H1 (cell line): ENCODE data around the gene CTSG. TPM values are rescaled to one million over a fixed set of nuclear protein-coding genes. Genes with fewer than 3 reads are reported as not detected.

ENCODE experiments used
- CTCF ChIA-PET: fragments of 300-600 bp; sonication (Branson Sonifier 250); formaldehyde crosslinking; loops from one replicate; lab custom pipeline; 2021; ENCODE audit not compliant: partially characterized antibody; lab: Charles Lee
- POLR2A ChIA-PET: fragments of 300-600 bp; sonication (Branson Sonifier 250); formaldehyde crosslinking; loops from one replicate; lab custom pipeline; 2021; ENCODE audit warnings: inconsistent platforms; ENCODE audit not compliant: partially characterized antibody; lab: Charles Lee
- DNase-seq, 2 experiments: peaks; one replicate each; pipeline versions ENCODE4 v3.0.0 to v3.0.0-alpha.2; 2010 to 2022; ENCODE audit warnings: low spot score in 2 of 2, low read depth in 1 of 2, mixed read lengths in 1 of 2
- FAIRE-seq: peaks from 2 replicates; lab custom pipeline; 2011; peaks lifted over from hg19 to GRCh38; lab: Jason Lieb, UNC
- H2AFZ ChIP-seq: 2 replicates; pipeline ENCODE4 v1.8.1; 2012; ENCODE audit warnings: low read length, inconsistent platforms
- H2AK5ac ChIP-seq: 2 replicates; pipeline ENCODE4 v1.6.1; 2013; ENCODE audit warnings: low read depth, low read length
- H2BK120ac ChIP-seq: replicated peaks from 2 replicates; pipeline ENCODE3; 2013; ENCODE audit warnings: low read depth, low read length, inconsistent platforms
- H2BK12ac ChIP-seq: 2 replicates; pipeline ENCODE4 v1.6.1; 2013; ENCODE audit warnings: low read depth, low read length
- H2BK15ac ChIP-seq: 2 replicates; pipeline ENCODE4 v1.6.1; 2013; ENCODE audit warnings: low read length
- H2BK20ac ChIP-seq: 2 replicates; pipeline ENCODE4 v1.6.1; 2013; ENCODE audit warnings: low read length
- H2BK5ac ChIP-seq: 2 replicates; pipeline ENCODE4 v1.6.1; 2013; ENCODE audit warnings: low read depth, low read length
- H3K14ac ChIP-seq: 2 replicates; pipeline ENCODE4 v1.6.1; 2013; ENCODE audit warnings: inconsistent platforms; ENCODE audit not compliant: insufficient read length
- H3K18ac ChIP-seq: 2 replicates; pipeline ENCODE4 v1.6.1; 2013; ENCODE audit warnings: low read length; ENCODE audit errors: extremely low read depth
- H3K23ac ChIP-seq: 2 replicates; pipeline ENCODE4 v1.6.1; 2013; ENCODE audit warnings: inconsistent platforms; ENCODE audit not compliant: insufficient read length
- H3K23me2 ChIP-seq: 2 replicates; pipeline ENCODE4 v1.6.1; 2013; ENCODE audit warnings: low read depth, low read length
- H3K27ac ChIP-seq: 2 replicates; pipeline ENCODE4 v1.6.1; 2011; ENCODE audit warnings: low read depth, low read length, inconsistent platforms
- H3K27me3 ChIP-seq, 4 experiments: replicated peaks in 1 of 4; 1 replicate in 1 of 4; 2 replicates in 3 of 4; pipeline versions ENCODE4 v1.6.1 to v1.8.1; 2011 to 2013; ENCODE audit warnings: low read length in 3 of 4, mild to moderate bottlenecking in 3 of 4, inconsistent platforms in 2 of 4, mixed read lengths in 2 of 4, moderate library complexity in 1 of 4; ENCODE audit not compliant: control insufficient read depth in 3 of 4, insufficient read depth in 3 of 4; ENCODE audit errors: extremely low read depth in 1 of 4
- H3K36me3 ChIP-seq, 4 experiments: 2 replicates each; pipeline versions ENCODE4 v1.6.1 to v1.8.1; 2011 to 2013; ENCODE audit warnings: mild to moderate bottlenecking in 4 of 4, low read length in 3 of 4, moderate library complexity in 2 of 4, control low read depth in 1 of 4, inconsistent platforms in 1 of 4; ENCODE audit not compliant: insufficient read depth in 4 of 4, control insufficient read depth in 2 of 4
- H3K4ac ChIP-seq: replicated peaks from 2 replicates; pipeline ENCODE3; 2013; ENCODE audit warnings: low read length, low read depth, mixed read lengths, inconsistent platforms; ENCODE audit not compliant: insufficient read length
- H3K4me1 ChIP-seq, 4 experiments: replicated peaks in 1 of 4; 1 replicate in 1 of 4; 2 replicates in 3 of 4; pipeline versions ENCODE4 v1.6.1 to v1.8.1; 2011 to 2013; ENCODE audit warnings: low read length in 3 of 4, inconsistent platforms in 2 of 4, mixed read lengths in 1 of 4; ENCODE audit not compliant: insufficient read depth in 4 of 4, control insufficient read depth in 3 of 4
- H3K4me2 ChIP-seq, 2 experiments: 2 replicates each; pipeline versions ENCODE4 v1.6.1 to v1.8.1; 2011 to 2013; ENCODE audit warnings: low read depth in 2 of 2, low read length in 2 of 2, control low read depth in 1 of 2, inconsistent platforms in 1 of 2, mild to moderate bottlenecking in 1 of 2; ENCODE audit not compliant: insufficient read depth in 1 of 2
- H3K4me3 ChIP-seq, 4 experiments: fragments of 200-600, 300-600 bp in 1 of 4; sonication (generic), shearing (Covaris generic), sonication (Bioruptor Twin) in 1 of 4; 2 replicates each; pipeline versions ENCODE4 v1.5.1 to v1.8.1; 2011 to 2016; ENCODE audit warnings: low read length in 4 of 4, low read depth in 3 of 4, control low read depth in 2 of 4, inconsistent platforms in 2 of 4, mild to moderate bottlenecking in 2 of 4, mixed read lengths in 1 of 4, moderate library complexity in 1 of 4; ENCODE audit not compliant: insufficient read depth in 2 of 4; ENCODE audit errors: extremely low read depth in 1 of 4
- H3K56ac ChIP-seq: replicated peaks from 2 replicates; pipeline ENCODE3; 2013; ENCODE audit warnings: low read depth, mild to moderate bottlenecking, mixed read lengths, low read length, inconsistent platforms; ENCODE audit not compliant: insufficient read length
- H3K79me1 ChIP-seq: 2 replicates; pipeline ENCODE4 v1.6.1; 2013; ENCODE audit warnings: low read depth, low read length, control low read depth
- H3K79me2 ChIP-seq, 2 experiments: 2 replicates each; pipeline versions ENCODE4 v1.6.1 to v1.8.1; 2012 to 2013; ENCODE audit warnings: low read length in 2 of 2, mild to moderate bottlenecking in 2 of 2, inconsistent platforms in 1 of 2; ENCODE audit not compliant: insufficient read depth in 2 of 2, control insufficient read depth in 1 of 2
- H3K9ac ChIP-seq, 4 experiments: replicated peaks in 1 of 4; 1 replicate in 1 of 4; 2 replicates in 3 of 4; pipeline versions ENCODE4 v1.6.1 to v1.8.1; 2011 to 2013; ENCODE audit warnings: low read depth in 3 of 4, low read length in 3 of 4, control low read depth in 2 of 4, mild to moderate bottlenecking in 2 of 4, moderate library complexity in 2 of 4, inconsistent platforms in 1 of 4; ENCODE audit errors: extremely low read depth in 1 of 4
- H3K9me3 ChIP-seq, 2 experiments: 2 replicates each; pipeline versions ENCODE4 v1.6.1 to v1.8.1; 2012 to 2013; ENCODE audit warnings: mild to moderate bottlenecking in 2 of 2, moderate library complexity in 2 of 2, control low read depth in 1 of 2, inconsistent platforms in 1 of 2, low read depth in 1 of 2, low read length in 1 of 2, mixed read lengths in 1 of 2; ENCODE audit not compliant: insufficient read depth in 2 of 2
- H4K20me1 ChIP-seq, 2 experiments: replicated peaks in 1 of 2; 2 replicates each; pipeline versions ENCODE3 to v1.8.1; 2011 to 2013; ENCODE audit warnings: inconsistent platforms in 2 of 2, low read length in 2 of 2, mild to moderate bottlenecking in 1 of 2; ENCODE audit not compliant: insufficient read depth in 2 of 2, control insufficient read depth in 1 of 2
- H4K5ac ChIP-seq: 2 replicates; pipeline ENCODE4 v1.6.1; 2013; ENCODE audit warnings: low read length, low read depth, mixed read lengths, inconsistent platforms; ENCODE audit not compliant: insufficient read length
- H4K8ac ChIP-seq: 2 replicates; pipeline ENCODE4 v1.8.0; 2013; ENCODE audit warnings: mild to moderate bottlenecking, moderate library complexity, low read length, inconsistent platforms; ENCODE audit not compliant: insufficient read depth; ENCODE audit errors: extremely low read depth
- H4K91ac ChIP-seq: replicated peaks from 2 replicates; pipeline ENCODE3; 2013; ENCODE audit warnings: low read length, mixed read lengths, inconsistent platforms; ENCODE audit not compliant: insufficient read length
- WGBS, 2 experiments: shearing (Covaris generic) in 1 of 2; methylation state at CpG; one replicate each; pipeline versions ENCODE4 v1.1.6 to v1.1.7; 2013 to 2015; ENCODE audit warnings: low lambda C conversion rate in 2 of 2, mixed read lengths in 2 of 2, inconsistent platforms in 1 of 2, low coverage in 1 of 2, missing lambda C conversion rate in 1 of 2; ENCODE audit not compliant: insufficient replicate concordance in 2 of 2, insufficient coverage in 1 of 2, insufficient read length in 1 of 2; ENCODE audit errors: extremely low coverage in 1 of 2, missing lambda C conversion rate in 1 of 2; 5-methylcytosine and 5-hydroxymethylcytosine counted together
- polyA plus RNA-seq, 7 experiments: library from polyadenylated mRNA; depleted of rRNA in 3 of 7; stranded (reverse) in 5 of 7; unstranded in 2 of 7; fragments of >200 nt in 5 of 7; fragments of 200-250 nt in 2 of 7; gene quantifications; 1 replicate in 5 of 7; 2 replicates in 1 of 7; 4 replicates in 1 of 7; pipeline versions ENCODE4 v1.2.1 to v1.2.3, GENCODE V29; 2011 to 2013; ENCODE audit warnings: missing spikeins in 2 of 7, mixed read lengths in 2 of 7
- total RNA-seq: library from RNA; stranded (reverse); fragmentation: NEBNext Ultra II Directional; extraction: Animal tissue kit (Norgen Biotek cat#: 25700); gene quantifications from 2 replicates; pipeline ENCODE4 v1.2.1, GENCODE V29; 2021
- TF ChIP-seq, protein P1 (sequence below): IDR thresholded peaks from 2 replicates; pipeline ENCODE4 v1.6.1; 2012; ENCODE audit warnings: low read length, inconsistent platforms

Gene CTSG
- total and polyA plus RNA-seq, 2 of the 8 experiments (the other 6 are each of a cell fraction or from before 2014, with no cell fraction given), result not detected

- Histone ChIP-seq H4K20me1 (no peaks in the 10 kb centered on the region), H3K4me3 (no peak overlapping the region), H3K23me2 (0 out of 2 replicates have a peak, but pooled peaks cover 2% of the 10 kb centered on the region), H3K27ac (no peak overlapping the region), H3K79me1 (no peaks in the 10 kb centered on the region), H4K5ac (no peak overlapping the region), H3K23ac (no peak overlapping the region), H2BK15ac (no peak overlapping the region), H2AFZ (no peak overlapping the region), H2BK5ac (no peak overlapping the region), H3K56ac (no peak overlapping the region), H2AK5ac (no peak overlapping the region), H4K91ac (no peak overlapping the region), H4K8ac (no peak overlapping the region), H3K4ac (no peak overlapping the region), H3K9me3 (peaks cover 4% of the 10 kb centered on the region in 2 experiments; a peak in 3 of 4 replicates), H3K4me2 (no peak overlapping the region), H2BK20ac (no peak overlapping the region), H2BK120ac (no peak overlapping the region), H3K4me1 (no peaks in the 10 kb centered on the region), H3K36me3 (no peaks in the 10 kb centered on the region), H2BK12ac (no peak overlapping the region), H3K14ac (no peak overlapping the region), H3K27me3 (no peaks in the 10 kb centered on the region), H3K9ac (no peak overlapping the region), H3K18ac (no peak overlapping the region), H3K79me2 (no peaks in the 10 kb centered on the region)
- DNase-seq (no peak), FAIRE-seq (no peak)
- ChIA-PET CTCF (interaction anchor here (1.8 to 1.9 kb wide), 2 partner anchors 34 to 52 kb away, joined by 4 to 6 read pairs; no protein-coding TSS in a partner anchor), POLR2A (no interaction called here)
- WGBS, 2 experiments, result 75% methylated on average over 4 of the region's 4 CpGs; no CpG with 5 or more reads in 1 of the 2 experiments
- TF ChIP-seq, protein P1, sequence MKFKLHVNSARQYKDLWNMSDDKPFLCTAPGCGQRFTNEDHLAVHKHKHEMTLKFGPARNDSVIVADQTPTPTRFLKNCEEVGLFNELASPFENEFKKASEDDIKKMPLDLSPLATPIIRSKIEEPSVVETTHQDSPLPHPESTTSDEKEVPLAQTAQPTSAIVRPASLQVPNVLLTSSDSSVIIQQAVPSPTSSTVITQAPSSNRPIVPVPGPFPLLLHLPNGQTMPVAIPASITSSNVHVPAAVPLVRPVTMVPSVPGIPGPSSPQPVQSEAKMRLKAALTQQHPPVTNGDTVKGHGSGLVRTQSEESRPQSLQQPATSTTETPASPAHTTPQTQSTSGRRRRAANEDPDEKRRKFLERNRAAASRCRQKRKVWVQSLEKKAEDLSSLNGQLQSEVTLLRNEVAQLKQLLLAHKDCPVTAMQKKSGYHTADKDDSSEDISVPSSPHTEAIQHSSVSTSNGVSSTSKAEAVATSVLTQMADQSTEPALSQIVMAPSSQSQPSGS, result no peak
Observed at GRCh38 chr14:24607081-24607480, 31.0 kb upstream of the CTSG start.
